Small intestine (tissue), 7 donors: ENCODE data around the gene GRM8. TPM values are rescaled to one million over a fixed set of nuclear protein-coding genes. Genes with fewer than 3 reads are reported as not detected.

Source experiments
- DNase-seq, 2 donors: peaks; one replicate each; pipeline versions ENCODE4 v3.0.0 to v3.0.0-alpha.2; 2013
- FAIRE-seq: peaks from 2 replicates; lab custom pipeline; 2012; peaks lifted over from hg19 to GRCh38; lab: Jason Lieb, UNC
- H3K27ac ChIP-seq, 3 donors: one replicate each; pipeline ENCODE4 v1.5.1; 2013; ENCODE audit warnings: low read length in 2 of 3, mild to moderate bottlenecking in 2 of 3, control low read depth in 1 of 3, inconsistent platforms in 1 of 3, low read depth in 1 of 3, moderate library complexity in 1 of 3
- H3K27me3 ChIP-seq, 3 donors: one replicate each; pipeline ENCODE4 v1.6.1; 2013; ENCODE audit warnings: low read length in 3 of 3, inconsistent platforms in 1 of 3; ENCODE audit not compliant: control insufficient read depth in 3 of 3, insufficient read depth in 3 of 3
- H3K36me3 ChIP-seq, 3 donors: one replicate each; pipeline ENCODE4 v1.6.1; 2013; ENCODE audit warnings: low read length in 3 of 3, inconsistent platforms in 1 of 3, low read depth in 1 of 3, mild to moderate bottlenecking in 1 of 3, moderate library complexity in 1 of 3; ENCODE audit not compliant: control insufficient read depth in 3 of 3, insufficient read depth in 2 of 3
- H3K4me1 ChIP-seq, 3 donors: one replicate each; pipeline ENCODE4 v1.6.1; 2013; ENCODE audit warnings: low read length in 2 of 3, inconsistent platforms in 1 of 3, low read depth in 1 of 3, mild to moderate bottlenecking in 1 of 3, moderate library complexity in 1 of 3; ENCODE audit not compliant: control insufficient read depth in 3 of 3, insufficient read depth in 2 of 3
- H3K4me3 ChIP-seq, 3 donors: one replicate each; pipeline ENCODE4 v1.5.1; 2013; ENCODE audit warnings: low read length in 3 of 3, control low read depth in 1 of 3, inconsistent platforms in 1 of 3, low read depth in 1 of 3, mild to moderate bottlenecking in 1 of 3, moderate library complexity in 1 of 3
- H3K9me3 ChIP-seq, 2 donors: one replicate each; pipeline ENCODE4 v1.6.1; 2013; ENCODE audit warnings: low read depth in 1 of 2, low read length in 1 of 2; ENCODE audit not compliant: control insufficient read depth in 2 of 2, insufficient read depth in 1 of 2
- WGBS, 3 donors: extraction: QIAGEN DNeasy Blood & Tissue Kit; methylation state at CpG; one replicate each; pipeline ENCODE4 v1.1.7; 2013; 5-methylcytosine and 5-hydroxymethylcytosine counted together
- polyA plus RNA-seq, 4 donors: library from polyadenylated mRNA; stranded (reverse) in 3 of 4; unstranded in 1 of 4; fragments of 200-250 nt in 3 of 4; fragments of 120-200 nt in 1 of 4; gene quantifications; one replicate each; pipeline versions ENCODE4 v1.2.1 to v1.2.3, GENCODE V29; 2013
- donor health status: healthy with polysubstance abuse.
- donor health status: control.
- donor health status: control.
- donor health status: Bipolar disorder and iron deficiency.
- donor health status: healthy.

GRM8 gene
- polyA plus RNA-seq, 4 donors, result 0.07 to 0.12 TPM; not detected in 2

GRCh38 chr7:126533715-126534114, 719.0 kb downstream of the GRM8 start:
- Histone ChIP-seq H3K9me3 (peaks cover 0 to 2% of the 10 kb centered on the region in 2 donors), H3K4me1 (no peaks in the 10 kb centered on the region), H3K4me3 (no peak overlapping the region), H3K27ac (no peak overlapping the region), H3K27me3 (no peaks in the 10 kb centered on the region), H3K36me3 (no peaks in the 10 kb centered on the region)
- DNase-seq (no peak), FAIRE-seq (no peak)
- 70 to 78% (median 70%) methylated on average over 7 of the region's 7 CpGs for WGBS, 3 donors

- no peaks in the 10 kb centered on the region for H3K27me3 ChIP-seq
- no peak overlapping the region for H3K27ac ChIP-seq
- no peak overlapping the region for H3K4me3 ChIP-seq
- no peaks in the 10 kb centered on the region for H3K9me3 ChIP-seq
- no peaks in the 10 kb centered on the region for H3K4me1 ChIP-seq
- no peak for DNase-seq
- FAIRE-seq, result no peak
- no peaks in the 10 kb centered on the region for H3K36me3 ChIP-seq
Measured at GRCh38 chr7:126529833-126530232, 722.9 kb downstream of the GRM8 start.

- no peak for DNase-seq
- no peaks in the 10 kb centered on the region for H3K36me3 ChIP-seq
Measured at GRCh38 chr7:126529254-126529653, 723.5 kb downstream of the GRM8 start.

GRCh38 chr7:126525906-126526305, 726.8 kb downstream of the GRM8 start:
- DNase-seq, result no peak
- Histone ChIP-seq H3K9me3 (no peaks in the 10 kb centered on the region), H3K36me3 (no peaks in the 10 kb centered on the region), H3K4me1 (no peaks in the 10 kb centered on the region), H3K27me3 (no peaks in the 10 kb centered on the region), H3K27ac (no peak overlapping the region), H3K4me3 (no peak overlapping the region)
- no peak for FAIRE-seq
- WGBS, 3 donors, result 80 to 92% (median 87%) methylated on average over 2 of the region's 2 CpGs

More at GRCh38 chr7:126529254-126529653, 723.5 kb downstream of the GRM8 start:
- Histone ChIP-seq H3K9me3 (no peaks in the 10 kb centered on the region), H3K27me3 (no peaks in the 10 kb centered on the region), H3K4me3 (no peak overlapping the region), H3K4me1 (no peaks in the 10 kb centered on the region), H3K27ac (no peak overlapping the region)
- FAIRE-seq, result no peak
- WGBS, 3 donors, result 76 to 87% (median 80%) methylated on average over 3 of the region's 3 CpGs

GRCh38 chr7:126524967-126525366, 727.8 kb downstream of the GRM8 start:
- FAIRE-seq, result no peak
- H3K27ac ChIP-seq, result no peak overlapping the region

GRCh38 chr7:126511046-126511445, 741.7 kb downstream of the GRM8 start:
- Histone ChIP-seq H3K36me3 (no peaks in the 10 kb centered on the region), H3K27ac (no peak overlapping the region), H3K9me3 (no peaks in the 10 kb centered on the region), H3K4me3 (no peak overlapping the region), H3K27me3 (no peaks in the 10 kb centered on the region), H3K4me1 (no peaks in the 10 kb centered on the region)
- WGBS, 3 donors, result 20 to 73% (median 29%) methylated on average over 2 of the region's 2 CpGs
- FAIRE-seq, result no peak
- DNase-seq, result no peak

More at GRCh38 chr7:126524967-126525366, 727.8 kb downstream of the GRM8 start:
- DNase-seq, result no peak
- Histone ChIP-seq H3K36me3 (no peaks in the 10 kb centered on the region), H3K9me3 (no peaks in the 10 kb centered on the region), H3K4me1 (no peaks in the 10 kb centered on the region), H3K4me3 (no peak overlapping the region), H3K27me3 (no peaks in the 10 kb centered on the region)
- 73 to 79% (median 73%) methylated on average over 1 of the region's 1 CpG for WGBS, 3 donors

GRCh38 chr7:126501617-126502016, 751.1 kb downstream of the GRM8 start:
- no peak for DNase-seq
- H3K27me3 ChIP-seq, result no peaks in the 10 kb centered on the region
- no peak for FAIRE-seq
- H3K36me3 ChIP-seq, result no peaks in the 10 kb centered on the region
- no peaks in the 10 kb centered on the region for H3K4me1 ChIP-seq
- no peaks in the 10 kb centered on the region for H3K9me3 ChIP-seq
- no peak overlapping the region for H3K4me3 ChIP-seq
- 42 to 73% (median 70%) methylated on average over 2 of the region's 2 CpGs for WGBS, 3 donors
- no peak overlapping the region for H3K27ac ChIP-seq

GRCh38 chr7:126499481-126499880, 753.3 kb downstream of the GRM8 start:
- 80 to 92% (median 87%) methylated on average over 5 of the region's 5 CpGs for WGBS, 3 donors
- Histone ChIP-seq H3K4me3 (no peak overlapping the region), H3K36me3 (no peaks in the 10 kb centered on the region), H3K27ac (no peak overlapping the region), H3K4me1 (no peaks in the 10 kb centered on the region), H3K27me3 (no peaks in the 10 kb centered on the region), H3K9me3 (no peaks in the 10 kb centered on the region)
- DNase-seq, result no peak
- no peak for FAIRE-seq

- Histone ChIP-seq H3K4me1 (no peaks in the 10 kb centered on the region), H3K27me3 (no peaks in the 10 kb centered on the region), H3K27ac (no peak overlapping the region), H3K36me3 (no peaks in the 10 kb centered on the region), H3K4me3 (no peak overlapping the region), H3K9me3 (no peaks in the 10 kb centered on the region)
- 18 to 42% (median 31%) methylated on average over 2 of the region's 2 CpGs for WGBS, 3 donors
- DNase-seq (no peak), FAIRE-seq (no peak)
Measured at GRCh38 chr7:126495733-126496132, 757.0 kb downstream of the GRM8 start.
